Right hindlimb (tissue), 1 donor: Measurements from ENCODE around the gene DNAAF5.

ENCODE experiments used
- DNase-seq: peaks from one replicate; pipeline ENCODE4 v3.0.0-alpha.2; 2018

Gene DNAAF5

GRCh38 chr7:707296-708000 is 19.1 kb upstream of the DNAAF5 start:
- DNase-seq: no peak

GRCh38 chr7:710161-710560 is 16.3 kb upstream of the DNAAF5 start:
- DNase-seq: no peak

GRCh38 chr7:711093-711921 is 15.2 kb upstream of the DNAAF5 start:
- peak; percentile 64 for DNase-seq

GRCh38 chr7:711922-712380 is 14.5 kb upstream of the DNAAF5 start:
- DNase-seq: no peak

- DNase-seq: no peak
Measured at GRCh38 chr7:712381-713138, 13.9 kb upstream of the DNAAF5 start.

GRCh38 chr7:713139-713457 is 13.4 kb upstream of the DNAAF5 start:
- DNase-seq: no peak

- DNase-seq: no peak
Measured at GRCh38 chr7:713488-714230, 12.8 kb upstream of the DNAAF5 start.

GRCh38 chr7:714251-714671 is 12.2 kb upstream of the DNAAF5 start:
- no peak for DNase-seq

- DNase-seq: no peak
Measured at GRCh38 chr7:716222-716621, 10.3 kb upstream of the DNAAF5 start.

GRCh38 chr7:716636-717035 is 9.9 kb upstream of the DNAAF5 start:
- no peak for DNase-seq

GRCh38 chr7:721619-722248 is 4.8 kb upstream of the DNAAF5 start:
- DNase-seq: no peak

- DNase-seq: no peak
Measured at GRCh38 chr7:723541-723940, 3.0 kb upstream of the DNAAF5 start.

- no peak for DNase-seq
Measured at GRCh38 chr7:724298-724697, 2.2 kb upstream of the DNAAF5 start.

- DNase-seq: no peak
Measured at GRCh38 chr7:725223-726005, 1.1 kb upstream of the DNAAF5 start.

- DNase-seq: no peak
Measured at GRCh38 chr7:726854-727103, 280 bp downstream of the DNAAF5 start.

GRCh38 chr7:727104-727805 is 756 bp downstream of the DNAAF5 start, which contains the start of gene PRKAR1B:
PRKAR1B (minus strand) TSS chr7:727281; CDS start chr7:711505, 15,776 bp downstream.
- no peak for DNase-seq

- no peak for DNase-seq
Measured at GRCh38 chr7:727806-728460, 1.4 kb downstream of the DNAAF5 start.

GRCh38 chr7:728602-729001 is 2.1 kb downstream of the DNAAF5 start:
- DNase-seq: no peak

GRCh38 chr7:729140-730000 is 2.9 kb downstream of the DNAAF5 start:
- no peak for DNase-seq
